ENCODE data around the gene MLLT10. TPM values are rescaled to one million over a fixed set of nuclear protein-coding genes. Genes with fewer than 3 reads are reported as not detected.

Gene MLLT10
- total and polyA plus RNA-seq, 4 donors = 20.6 to 97.8 (median 35.7) TPM

DNA sequence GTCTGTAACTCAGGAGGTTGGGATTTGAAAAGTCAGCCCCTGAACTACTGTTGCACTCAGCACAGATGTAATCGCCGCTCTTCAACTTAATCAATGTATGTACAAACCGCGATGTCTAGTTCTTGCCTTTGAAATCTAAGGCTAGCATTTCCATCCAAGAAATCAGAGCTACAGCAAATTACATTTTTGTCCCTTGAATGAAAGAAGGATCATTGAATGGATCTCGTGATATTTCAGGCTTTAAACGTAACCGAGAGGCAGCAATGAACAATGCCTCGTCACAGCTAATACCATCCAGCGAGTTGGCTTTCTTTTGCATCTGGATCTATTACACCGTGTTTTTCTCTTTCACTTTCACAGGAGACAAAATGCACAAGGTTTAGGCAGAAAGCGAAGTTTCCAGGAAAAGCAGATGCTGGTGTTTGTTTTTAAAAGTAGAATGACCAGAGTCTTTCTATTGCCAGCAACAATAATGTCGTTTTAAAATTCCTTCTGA, 14.0 kb upstream of the MLLT10 start:
- 6 to 8% methylated on average over 12 of the region's 12 CpGs for WGBS, 2 donors
- H3K36me3 ChIP-seq (ENCODE audit: control insufficient read depth in 4 of 4, insufficient read depth in 4 of 4, low read length in 4 of 4) = peaks cover 0 to 3% (median 0%) of the 10 kb centered on the region in 4 donors
- H3K27me3 ChIP-seq (ENCODE audit: control insufficient read depth in 3 of 3, insufficient read depth in 3 of 3, low read length in 2 of 3) = no peaks in the 10 kb centered on the region
- peak overlapping the region; percentile 60 to 85 for H3K27ac ChIP-seq (ENCODE audit: low read depth in 1 of 2, low read length in 1 of 2)
- peak overlapping the region; percentile 42 to 99 for H3K9ac ChIP-seq (ENCODE audit: insufficient read depth in 1 of 2, low read length in 2 of 2)
- H3K4me1 ChIP-seq (ENCODE audit: control insufficient read depth in 5 of 5, insufficient read depth in 5 of 5, low read length in 5 of 5) = peaks cover 0 to 65% (median 14%) of the 10 kb centered on the region in 5 donors
- no peaks in the 10 kb centered on the region for H3K9me3 ChIP-seq (ENCODE audit: control insufficient read depth in 4 of 4, insufficient read depth in 3 of 4, low read length in 3 of 4)
- ATAC-seq (ENCODE audit: insufficient read depth, low FRiP score) = no peak
- DNase-seq = peak; percentile 65 to 91 (median 85)
- no peak for TF ChIP-seq CTCF (IDR thresholded peaks at IDR 0.05; ENCODE audit: control extremely low read depth, extremely low read depth)
- no peak overlapping the region for H3K4me3 ChIP-seq

DNA sequence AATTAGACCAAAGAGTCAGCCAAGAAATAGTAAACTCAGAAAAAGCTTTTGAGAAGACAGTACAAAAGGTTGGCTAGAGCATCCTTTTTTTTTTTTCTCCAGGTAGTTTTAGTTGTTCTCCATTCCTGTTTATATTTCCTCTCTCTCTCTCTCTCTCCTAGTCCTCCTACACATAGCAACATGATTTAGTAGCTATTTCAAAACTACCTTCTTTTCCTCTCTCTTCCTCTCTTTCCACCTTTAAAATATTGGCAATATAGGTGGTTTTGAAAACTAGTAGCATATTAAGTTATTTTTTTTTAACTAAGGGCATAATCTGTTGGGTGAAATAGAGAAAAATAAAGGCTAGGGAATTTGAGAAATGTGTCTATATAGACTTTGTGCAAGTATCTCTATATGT, 13.5 kb upstream of the MLLT10 start:
- Histone ChIP-seq H3K4me3 (no peak overlapping the region), H3K27ac (ENCODE audit: low read depth in 1 of 2, low read length in 1 of 2) (no peak overlapping the region), H3K27me3 (ENCODE audit: control insufficient read depth in 3 of 3, insufficient read depth in 3 of 3, low read length in 2 of 3) (no peaks in the 10 kb centered on the region), H3K9me3 (ENCODE audit: control insufficient read depth in 4 of 4, insufficient read depth in 3 of 4, low read length in 3 of 4) (no peaks in the 10 kb centered on the region), H3K9ac (ENCODE audit: insufficient read depth in 1 of 2, low read length in 2 of 2) (peak overlapping the region; percentile 30 to 39), H3K36me3 (ENCODE audit: control insufficient read depth in 4 of 4, insufficient read depth in 4 of 4, low read length in 4 of 4) (peaks cover 0 to 3% (median 0%) of the 10 kb centered on the region in 4 donors), H3K4me1 (ENCODE audit: control insufficient read depth in 5 of 5, insufficient read depth in 5 of 5, low read length in 5 of 5) (peaks cover 0 to 62% (median 14%) of the 10 kb centered on the region in 5 donors)
- ATAC-seq (ENCODE audit: insufficient read depth, low FRiP score) (no peak), DNase-seq (no peak)
- TF ChIP-seq CTCF (IDR thresholded peaks at IDR 0.05; ENCODE audit: control extremely low read depth, extremely low read depth) = no peak

DNA sequence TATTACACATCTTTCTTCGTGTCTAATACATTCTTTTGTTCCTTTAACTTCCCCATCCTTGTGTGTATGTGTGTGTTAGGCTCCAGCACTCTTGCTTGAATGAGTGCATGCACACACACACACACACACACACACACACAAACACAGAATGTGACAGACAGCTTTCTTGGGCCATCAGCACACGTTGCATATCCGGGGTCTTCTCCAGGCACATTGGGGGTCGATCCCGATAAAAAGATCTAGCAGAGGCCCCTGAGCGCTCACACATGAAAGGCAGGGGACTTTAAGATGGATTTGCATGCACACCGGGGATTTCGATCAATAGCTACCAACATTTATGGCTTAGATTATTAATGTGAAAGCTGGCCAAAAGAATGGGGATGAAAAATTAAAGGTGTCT, 13.1 kb upstream of the MLLT10 start:
- peak overlapping the region in 1 of 2 donors; percentile 39 for H3K9ac ChIP-seq (ENCODE audit: insufficient read depth in 1 of 2, low read length in 2 of 2)
- H3K27me3 ChIP-seq (ENCODE audit: control insufficient read depth in 3 of 3, insufficient read depth in 3 of 3, low read length in 2 of 3) = no peaks in the 10 kb centered on the region
- no peaks in the 10 kb centered on the region for H3K9me3 ChIP-seq (ENCODE audit: control insufficient read depth in 4 of 4, insufficient read depth in 3 of 4, low read length in 3 of 4)
- peaks cover 0 to 62% (median 14%) of the 10 kb centered on the region in 5 donors for H3K4me1 ChIP-seq (ENCODE audit: control insufficient read depth in 5 of 5, insufficient read depth in 5 of 5, low read length in 5 of 5)
- TF ChIP-seq CTCF (IDR thresholded peaks at IDR 0.05; ENCODE audit: control extremely low read depth, extremely low read depth) = no peak
- H3K4me3 ChIP-seq = no peak overlapping the region
- ATAC-seq (ENCODE audit: insufficient read depth, low FRiP score) (no peak), DNase-seq (peak in 1 of 3 donors; percentile 43)
- H3K36me3 ChIP-seq (ENCODE audit: control insufficient read depth in 4 of 4, insufficient read depth in 4 of 4, low read length in 4 of 4) = peaks cover 0 to 3% (median 0%) of the 10 kb centered on the region in 4 donors
- WGBS, 2 donors = 79 to 85% methylated on average over 8 of the region's 8 CpGs
- peak overlapping the region in 1 of 2 donors; percentile 56 for H3K27ac ChIP-seq (ENCODE audit: low read depth in 1 of 2, low read length in 1 of 2)

Data from lung (tissue), 12 donors.